GM19328 (cell line): ENCODE measurements around the gene CAP2.

ENCODE experiments used
- ATAC-seq: cut with Tn5 transposase; IDR thresholded peaks from one replicate; pipeline ENCODE4 v1.9.1; 2021; ENCODE audit warnings: mild to moderate bottlenecking, moderate library complexity; ENCODE audit not compliant: unreplicated experiment

The CAP2 gene

GRCh38 chr6:17392978-17393891 is at the start of gene CAP2:
Gene CAP2, plus strand, starts transcription at chr6:17393595. Its CDS starts 27,961 bp downstream, at chr6:17421556.
- ATAC-seq, result no peak

GRCh38 chr6:17347012-17347411 is 46.4 kb upstream of the CAP2 start:
- ATAC-seq, result no peak

GRCh38 chr6:17349427-17349826 is 44.0 kb upstream of the CAP2 start:
- ATAC-seq, result no peak

- no peak for ATAC-seq
These were observed 41.1 kb upstream of the CAP2 start for GRCh38 chr6:17352302-17352701.

GRCh38 chr6:17353440-17354175 is 39.8 kb upstream of the CAP2 start:
- ATAC-seq, result no peak

GRCh38 chr6:17354700-17355403 is 38.5 kb upstream of the CAP2 start:
- ATAC-seq, result no peak

- no peak for ATAC-seq
These were observed 38.0 kb upstream of the CAP2 start for GRCh38 chr6:17355404-17355774.

- no peak for ATAC-seq
These were observed 34.9 kb upstream of the CAP2 start for GRCh38 chr6:17358515-17358914.

GRCh38 chr6:17360564-17360963 is 32.8 kb upstream of the CAP2 start:
- no peak for ATAC-seq

GRCh38 chr6:17361013-17361412 is 32.4 kb upstream of the CAP2 start:
- no peak for ATAC-seq

- no peak for ATAC-seq
These were observed 27.4 kb upstream of the CAP2 start for GRCh38 chr6:17365961-17366360.

- ATAC-seq, result no peak
These were observed 25.5 kb upstream of the CAP2 start for GRCh38 chr6:17367868-17368267.

GRCh38 chr6:17381424-17382147 is 11.8 kb upstream of the CAP2 start:
- no peak for ATAC-seq

GRCh38 chr6:17385660-17386059 is 7.7 kb upstream of the CAP2 start:
- no peak for ATAC-seq

- ATAC-seq, result no peak
These were observed 5.0 kb upstream of the CAP2 start for GRCh38 chr6:17388365-17388764.

- ATAC-seq, result no peak
These were observed 4.0 kb upstream of the CAP2 start for GRCh38 chr6:17389274-17389847.

- ATAC-seq, result no peak
These were observed 3.1 kb upstream of the CAP2 start for GRCh38 chr6:17390276-17390675.

GRCh38 chr6:17391976-17392375 is 1.4 kb upstream of the CAP2 start:
- no peak for ATAC-seq

- ATAC-seq, result no peak
These were observed 667 bp downstream of the CAP2 start for GRCh38 chr6:17393892-17394631.

GRCh38 chr6:17395112-17395511 is 1.7 kb downstream of the CAP2 start:
- no peak for ATAC-seq
